ENCODE data around the gene TECPR1.
"Not testable (repeated sequence)": the region's sequence is repeated elsewhere in the genome, so short reads cannot be mapped to it uniquely, and the experiment has no call there.

Gene TECPR1

GRCh38 chr7:98224701-98225181 lies 27.3 kb downstream of the TECPR1 start:
- DNase-seq (ENCODE audit: low spot score) = no peak

- peak; percentile 54 for DNase-seq (ENCODE audit: low spot score)
Measured at GRCh38 chr7:98223898-98224700, 27.9 kb downstream of the TECPR1 start.

- peak; percentile 6 for DNase-seq (ENCODE audit: low spot score)
Measured at GRCh38 chr7:98223351-98223897, 28.6 kb downstream of the TECPR1 start.

GRCh38 chr7:98222533-98223195 lies 29.4 kb downstream of the TECPR1 start:
- peak; percentile 29 for DNase-seq (ENCODE audit: low spot score)

- peak; percentile 3 for DNase-seq (ENCODE audit: low spot score)
Measured at GRCh38 chr7:98221611-98222532, 30.2 kb downstream of the TECPR1 start.

- not testable (repeated sequence) for DNase-seq (ENCODE audit: low spot score)
Measured at GRCh38 chr7:98219382-98219781, 32.6 kb downstream of the TECPR1 start.

- DNase-seq (ENCODE audit: low spot score) = peak; percentile 43
Measured at GRCh38 chr7:98217623-98218582, 34.1 kb downstream of the TECPR1 start.

- no peak for DNase-seq (ENCODE audit: low spot score)
Measured at GRCh38 chr7:98216941-98217622, 35.0 kb downstream of the TECPR1 start.

GRCh38 chr7:98215561-98216495 lies 36.2 kb downstream of the TECPR1 start:
- no peak for DNase-seq (ENCODE audit: low spot score)

- DNase-seq (ENCODE audit: low spot score) = no peak
Measured at GRCh38 chr7:98214811-98215321, 37.2 kb downstream of the TECPR1 start.

- peak; percentile 6 for DNase-seq (ENCODE audit: low spot score)
Measured at GRCh38 chr7:98213888-98214810, 37.9 kb downstream of the TECPR1 start.

GRCh38 chr7:98213296-98213887 lies 38.6 kb downstream of the TECPR1 start:
- no peak for DNase-seq (ENCODE audit: low spot score)

GRCh38 chr7:98212532-98213041 lies 39.4 kb downstream of the TECPR1 start:
- DNase-seq (ENCODE audit: low spot score) = no peak

GRCh38 chr7:98211676-98212531 lies 40.1 kb downstream of the TECPR1 start:
- DNase-seq (ENCODE audit: low spot score) = no peak

GRCh38 chr7:98211221-98211675 lies 40.8 kb downstream of the TECPR1 start, which contains the start of gene BHLHA15:
Gene BHLHA15 (plus strand): TSS chr7:98211439. CDS start chr7:98212310, 871 bp downstream.
- DNase-seq (ENCODE audit: low spot score) = peak; percentile 96
